ENCODE results near the gene TBCCD1.
"Not testable (repeated sequence)": the region's sequence is repeated elsewhere in the genome, so short reads cannot be mapped to it uniquely, and the experiment has no call there.

TBCCD1 gene

DNA sequence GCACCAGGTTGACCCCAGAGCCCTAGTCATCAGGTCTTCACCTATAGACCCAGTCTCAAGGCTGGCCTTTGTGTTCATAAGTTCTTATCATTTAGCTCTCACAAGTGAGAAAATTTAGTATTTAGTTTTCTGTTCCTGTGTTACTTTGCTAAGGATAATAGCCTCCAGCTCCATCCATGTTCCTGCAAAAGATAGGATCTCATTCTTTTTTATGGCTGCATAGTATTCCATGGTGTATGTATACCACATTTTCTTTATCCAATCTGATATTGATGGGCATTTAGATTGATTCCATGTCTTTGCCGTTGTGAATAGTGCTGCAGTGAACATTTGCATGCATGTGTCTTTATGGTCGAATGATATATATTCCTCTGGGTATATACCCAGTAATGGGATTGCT lies 69.1 kb downstream of the TBCCD1 start:
- in situ Hi-C loops (cut with MboI; ENCODE audit: low sequenced_read_pairs) = not testable (repeated sequence)

DNA sequence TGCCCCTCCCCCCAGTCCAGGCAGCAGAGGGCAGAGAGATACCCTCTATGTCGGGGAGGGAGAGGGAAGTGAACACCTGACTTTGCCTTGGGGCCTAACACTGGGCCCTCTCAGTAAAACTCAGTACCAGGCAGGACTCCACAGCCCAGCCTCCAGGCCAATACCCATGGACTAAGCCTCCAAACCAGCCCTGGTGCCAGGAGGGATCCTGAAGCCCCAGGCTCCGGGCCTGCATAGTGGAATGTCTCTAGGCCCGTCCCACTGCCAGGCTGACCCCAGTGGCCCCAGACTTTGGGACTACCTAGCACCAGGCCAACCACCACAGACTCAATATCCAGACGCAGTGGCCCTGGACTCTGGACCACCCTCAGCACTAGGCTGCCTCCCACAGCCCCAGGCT lies 69.5 kb downstream of the TBCCD1 start:
- in situ Hi-C loops (cut with MboI; ENCODE audit: low sequenced_read_pairs) = no loop called here

DNA sequence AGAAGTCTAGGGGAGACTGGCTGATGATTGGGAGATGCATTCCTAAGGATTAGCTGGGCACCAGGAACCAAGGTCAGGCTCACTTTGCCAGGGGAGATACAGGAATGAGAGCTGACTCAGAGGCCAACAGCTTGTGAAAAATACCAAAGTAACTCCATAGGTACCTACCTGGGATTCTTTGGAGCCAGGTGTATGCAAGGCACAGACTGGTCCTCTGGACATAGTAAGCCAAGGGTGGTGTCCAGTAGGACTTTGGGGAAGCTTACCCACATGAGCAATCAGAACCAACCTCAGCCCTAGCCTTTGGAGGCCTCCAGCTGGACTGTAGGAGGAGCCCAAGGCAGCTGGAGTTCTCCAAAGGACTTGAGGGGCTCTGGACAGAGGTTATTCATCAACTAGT lies 70.5 kb downstream of the TBCCD1 start:
- in situ Hi-C loops (cut with MboI; ENCODE audit: low sequenced_read_pairs) = no loop called here

Data from HL-60/S4 treated with phorbol 12-myristate 13-acetate at 8.2 ng/mL for 4 days and 3 days (cell line).